K562 (cell line): ENCODE measurements around the gene PDZD8. TPM values are rescaled to one million over a fixed set of nuclear protein-coding genes. Genes with fewer than 3 reads are reported as not detected.

ENCODE experiments used
- CBX5 ChIP-seq: IDR thresholded peaks from 2 replicates; pipeline ENCODE4 v1.6.1; 2014; ENCODE audit warnings: low read depth, borderline replicate concordance
- DNMT1 ChIP-seq: fragments of 450-650 bp; IDR thresholded peaks from 2 replicates; pipeline ENCODE4 v1.6.1; 2016; ENCODE audit warnings: antibody characterized with exemption, mild to moderate bottlenecking
- E2F4 ChIP-seq: sonication (generic); formaldehyde crosslinking; IDR thresholded peaks from 2 replicates; pipeline ENCODE4 v1.8.0; 2022; ENCODE audit warnings: mild to moderate bottlenecking, low read depth, missing genetic modification reagents
- HSF4 ChIP-seq: fragments of 250-450 bp; sonication (Bioruptor Pico); IDR thresholded peaks from 2 replicates; pipeline ENCODE4 v2.1.2; 2022; ENCODE audit warnings: mild to moderate bottlenecking, moderate library complexity, borderline replicate concordance
- LEF1 ChIP-seq: fragments of 450-650 bp; IDR thresholded peaks from 2 replicates; pipeline ENCODE4 v1.6.1; 2016; ENCODE audit warnings: mild to moderate bottlenecking
- MCM2 ChIP-seq: fragments of 450-650 bp; IDR thresholded peaks from 2 replicates; pipeline ENCODE4 v1.6.1; 2017; ENCODE audit warnings: low read depth, mild to moderate bottlenecking
- PCBP1 ChIP-seq: fragments of 200-400 bp; formaldehyde crosslinking; IDR thresholded peaks from 2 replicates; pipeline ENCODE4 v1.6.1; 2018; ENCODE audit warnings: mild to moderate bottlenecking, low read depth, low read length; ENCODE audit not compliant: poor library complexity, severe bottlenecking
- SMAD3 ChIP-seq: fragments of 450-650 bp; formaldehyde crosslinking; conservative IDR thresholded peaks from 2 replicates; pipeline ENCODE4 v1.4.0; 2020; ENCODE audit warnings: mild to moderate bottlenecking
- SRSF9 ChIP-seq: fragments of 200-400 bp; formaldehyde crosslinking; IDR thresholded peaks from 2 replicates; pipeline ENCODE4 v1.6.1; 2017; ENCODE audit warnings: low read depth, low read length, borderline replicate concordance
- U2AF2 ChIP-seq: fragments of 200-400 bp; formaldehyde crosslinking; optimal IDR thresholded peaks from 2 replicates; pipeline ENCODE3; 2017; ENCODE audit warnings: low read depth, mild to moderate bottlenecking, low read length
- XRCC3 ChIP-seq: fragments of 450-650 bp; IDR thresholded peaks from 2 replicates; pipeline ENCODE4 v1.6.1; 2017; ENCODE audit warnings: mild to moderate bottlenecking, moderate library complexity
- ZNF561 ChIP-seq: fragments of 450-650 bp; formaldehyde crosslinking; conservative IDR thresholded peaks from 2 replicates; pipeline ENCODE4 v1.4.0; 2020; ENCODE audit warnings: mild to moderate bottlenecking, moderate library complexity
- ZNF655 ChIP-seq: fragments of 250-450 bp; sonication (Bioruptor Pico); IDR thresholded peaks from 2 replicates; pipeline ENCODE4 v1.5.0; 2021
- ZNF668 ChIP-seq: fragments of 250-450 bp; sonication (Bioruptor Pico); IDR thresholded peaks from 2 replicates; pipeline ENCODE4 v1.8.0; 2022; ENCODE audit warnings: mild to moderate bottlenecking, inconsistent platforms
- ZNF695 ChIP-seq: fragments of 450-650 bp; formaldehyde crosslinking; IDR thresholded peaks from 2 replicates; pipeline ENCODE4 v1.4.0; 2020; ENCODE audit warnings: mild to moderate bottlenecking, moderate library complexity
- ZSCAN32 ChIP-seq: fragments of 450-650 bp; formaldehyde crosslinking; IDR thresholded peaks from 2 replicates; pipeline ENCODE4 v1.4.0; 2020; ENCODE audit warnings: mild to moderate bottlenecking, moderate library complexity
- polyA plus RNA-seq, 8 experiments: library from polyadenylated mRNA; depleted of rRNA in 4 of 8; stranded (reverse) in 5 of 8; unstranded in 3 of 8; fragments of >200 nt; fragmentation: Nextera tagmentation in 2 of 8; fragmentation: Illumina TruSeq in 1 of 8; extraction: Ambion mirVana in 2 of 8; extraction: Trizol in 1 of 8; gene quantifications; 2 replicates each; pipeline versions ENCODE4 v1.2.1 to v1.2.3, GENCODE V29; 2011 to 2014; ENCODE audit warnings: inconsistent platforms in 1 of 8, missing spikeins in 1 of 8
- total RNA-seq, 7 experiments: library from RNA; depleted of rRNA in 6 of 7; stranded (reverse); fragments of >200 nt in 6 of 7; fragmentation: Illumina TruSeq in 2 of 7; extraction: Trizol in 2 of 7; gene quantifications; 2 replicates each; pipeline versions ENCODE4 v1.2.1 to v1.2.3, GENCODE V29; 2011 to 2021; ENCODE audit warnings: low replicate concordance in 1 of 7
- TF ChIP-seq, protein P1 (sequence below): conservative IDR thresholded peaks from 2 replicates; pipeline ENCODE4 v1.6.1; 2011; ENCODE audit warnings: low read depth, mild to moderate bottlenecking, low read length; ENCODE audit not compliant: control insufficient read depth
- TF ChIP-seq, protein P2 (sequence below), 3 experiments: fragments of 200-800 bp in 1 of 3; fragments of 250-450 bp in 1 of 3; fragments of 450-650 bp in 1 of 3; sonication (Bioruptor Pico) in 1 of 3; sonication (Bioruptor generic) in 1 of 3; formaldehyde crosslinking in 1 of 3; IDR thresholded peaks; 2 replicates each; pipeline versions ENCODE4 v1.6.1 to v1.8.0; 2016 to 2022; ENCODE audit warnings: mild to moderate bottlenecking in 2 of 3, missing genetic modification characterization in 2 of 3, missing compliant biosample characterization in 1 of 3, moderate library complexity in 1 of 3
- TF ChIP-seq, protein P3 (sequence below), 2 experiments: fragments of 450-650 bp in 1 of 2; sonication (generic) in 1 of 2; formaldehyde crosslinking; conservative IDR thresholded peaks; 2 replicates each; pipeline versions ENCODE4 v1.4.0 to v1.8.1; 2020 to 2022; ENCODE audit warnings: mild to moderate bottlenecking in 1 of 2, missing genetic modification reagents in 1 of 2

PDZD8 gene
- total and polyA plus RNA-seq, 9 of the 15 experiments (the other 6 are each of a cell fraction or from before 2014, with no cell fraction given) = 5.5 to 53.4 (median 36.8) TPM

GRCh38 chr10:117272195-117273076 lies 102.8 kb downstream of the PDZD8 start (continued):
- no peak for TF ChIP-seq CBX5
- TF ChIP-seq, protein P1, sequence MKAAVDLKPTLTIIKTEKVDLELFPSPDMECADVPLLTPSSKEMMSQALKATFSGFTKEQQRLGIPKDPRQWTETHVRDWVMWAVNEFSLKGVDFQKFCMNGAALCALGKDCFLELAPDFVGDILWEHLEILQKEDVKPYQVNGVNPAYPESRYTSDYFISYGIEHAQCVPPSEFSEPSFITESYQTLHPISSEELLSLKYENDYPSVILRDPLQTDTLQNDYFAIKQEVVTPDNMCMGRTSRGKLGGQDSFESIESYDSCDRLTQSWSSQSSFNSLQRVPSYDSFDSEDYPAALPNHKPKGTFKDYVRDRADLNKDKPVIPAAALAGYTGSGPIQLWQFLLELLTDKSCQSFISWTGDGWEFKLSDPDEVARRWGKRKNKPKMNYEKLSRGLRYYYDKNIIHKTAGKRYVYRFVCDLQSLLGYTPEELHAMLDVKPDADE = no peak
- no peak for TF ChIP-seq SRSF9
- TF ChIP-seq ZNF695 = no peak
- TF ChIP-seq E2F4 (CRISPR knock-in tag) = no peak
- no peak for TF ChIP-seq PCBP1
- no peak for TF ChIP-seq SMAD3 (CRISPR knock-in tag)
- no peak for TF ChIP-seq HSF4 (CRISPR knock-in tag)
- no peak for TF ChIP-seq U2AF2
- TF ChIP-seq DNMT1 = no peak
- TF ChIP-seq, protein P2, sequence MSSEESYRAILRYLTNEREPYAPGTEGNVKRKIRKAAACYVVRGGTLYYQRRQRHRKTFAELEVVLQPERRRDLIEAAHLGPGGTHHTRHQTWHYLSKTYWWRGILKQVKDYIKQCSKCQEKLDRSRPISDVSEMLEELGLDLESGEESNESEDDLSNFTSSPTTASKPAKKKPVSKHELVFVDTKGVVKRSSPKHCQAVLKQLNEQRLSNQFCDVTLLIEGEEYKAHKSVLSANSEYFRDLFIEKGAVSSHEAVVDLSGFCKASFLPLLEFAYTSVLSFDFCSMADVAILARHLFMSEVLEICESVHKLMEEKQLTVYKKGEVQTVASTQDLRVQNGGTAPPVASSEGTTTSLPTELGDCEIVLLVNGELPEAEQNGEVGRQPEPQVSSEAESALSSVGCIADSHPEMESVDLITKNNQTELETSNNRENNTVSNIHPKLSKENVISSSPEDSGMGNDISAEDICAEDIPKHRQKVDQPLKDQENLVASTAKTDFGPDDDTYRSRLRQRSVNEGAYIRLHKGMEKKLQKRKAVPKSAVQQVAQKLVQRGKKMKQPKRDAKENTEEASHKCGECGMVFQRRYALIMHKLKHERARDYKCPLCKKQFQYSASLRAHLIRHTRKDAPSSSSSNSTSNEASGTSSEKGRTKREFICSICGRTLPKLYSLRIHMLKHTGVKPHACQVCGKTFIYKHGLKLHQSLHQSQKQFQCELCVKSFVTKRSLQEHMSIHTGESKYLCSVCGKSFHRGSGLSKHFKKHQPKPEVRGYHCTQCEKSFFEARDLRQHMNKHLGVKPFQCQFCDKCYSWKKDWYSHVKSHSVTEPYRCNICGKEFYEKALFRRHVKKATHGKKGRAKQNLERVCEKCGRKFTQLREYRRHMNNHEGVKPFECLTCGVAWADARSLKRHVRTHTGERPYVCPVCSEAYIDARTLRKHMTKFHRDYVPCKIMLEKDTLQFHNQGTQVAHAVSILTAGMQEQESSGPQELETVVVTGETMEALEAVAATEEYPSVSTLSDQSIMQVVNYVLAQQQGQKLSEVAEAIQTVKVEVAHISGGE (CRISPR knock-in tag; IDR thresholded peaks at IDR 0.05) = peak in 1 of 3 experiments; percentile 37; a peak in 1 of 6 replicates
- TF ChIP-seq, protein P3, sequence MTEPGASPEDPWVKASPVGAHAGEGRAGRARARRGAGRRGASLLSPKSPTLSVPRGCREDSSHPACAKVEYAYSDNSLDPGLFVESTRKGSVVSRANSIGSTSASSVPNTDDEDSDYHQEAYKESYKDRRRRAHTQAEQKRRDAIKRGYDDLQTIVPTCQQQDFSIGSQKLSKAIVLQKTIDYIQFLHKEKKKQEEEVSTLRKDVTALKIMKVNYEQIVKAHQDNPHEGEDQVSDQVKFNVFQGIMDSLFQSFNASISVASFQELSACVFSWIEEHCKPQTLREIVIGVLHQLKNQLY (CRISPR knock-in tag; conservative IDR thresholded peaks at IDR 0.05) = no peak
- TF ChIP-seq ZSCAN32 (CRISPR knock-in tag) = no peak
- TF ChIP-seq ZNF668 (CRISPR knock-in tag) = no peak
- TF ChIP-seq XRCC3 = no peak
- TF ChIP-seq ZNF655 (CRISPR knock-in tag) = no peak
- TF ChIP-seq MCM2 = no peak
- no peak for TF ChIP-seq LEF1
- TF ChIP-seq ZNF561 = no peak
